C4-2B (cell line): ENCODE measurements around the gene CCDC91.
"Not testable (repeated sequence)": the region's sequence is repeated elsewhere in the genome, so short reads cannot be mapped to it uniquely, and the experiment has no call there.

Experiments
- H3K27ac ChIP-seq: fragments of 450-650 bp; 2 replicates; pipeline ENCODE4 v1.5.1; 2017
- CTCF ChIP-seq: fragments of 450-650 bp; conservative IDR thresholded peaks from 2 replicates; pipeline ENCODE4 v1.5.1; 2017; ENCODE audit warnings: mild to moderate bottlenecking
- ZFX ChIP-seq: fragments of 450-650 bp; IDR thresholded peaks from 2 replicates; pipeline ENCODE4 v1.6.1; 2017

Gene CCDC91

GRCh38 chr12:28258998-28259397, 68.7 kb downstream of the CCDC91 start:
- TF ChIP-seq CTCF = no peak
- TF ChIP-seq ZFX = no peak
- H3K27ac ChIP-seq = no peak overlapping the region

GRCh38 chr12:28265435-28266042, 75.3 kb downstream of the CCDC91 start:
- TF ChIP-seq CTCF = no peak
- H3K27ac ChIP-seq = no peak overlapping the region

GRCh38 chr12:28267920-28268607, 77.8 kb downstream of the CCDC91 start:
- H3K27ac ChIP-seq = not testable (repeated sequence)

- H3K27ac ChIP-seq = no peak overlapping the region
- no peak for TF ChIP-seq CTCF
- TF ChIP-seq ZFX = no peak
These were observed 78.5 kb downstream of the CCDC91 start for GRCh38 chr12:28268608-28269229.

GRCh38 chr12:28269851-28270250, 79.6 kb downstream of the CCDC91 start:
- H3K27ac ChIP-seq = no peak overlapping the region
- TF ChIP-seq ZFX (no peak), CTCF (no peak)

- TF ChIP-seq ZFX (no peak), CTCF (no peak)
These were observed 88.2 kb downstream of the CCDC91 start for GRCh38 chr12:28278499-28278898.

GRCh38 chr12:28278960-28279359, 88.7 kb downstream of the CCDC91 start:
- no peak overlapping the region for H3K27ac ChIP-seq
- TF ChIP-seq ZFX (no peak), CTCF (no peak)

More at GRCh38 chr12:28278499-28278898, 88.2 kb downstream of the CCDC91 start:
- H3K27ac ChIP-seq = no peak overlapping the region
